ENCODE data around the gene PRKN. TPM values are rescaled to one million over a fixed set of nuclear protein-coding genes. Genes with fewer than 3 reads are reported as not detected.

The PRKN gene
- 10 to 100 TPM; 10.7 to 21.2 TPM for total RNA-seq

DNA sequence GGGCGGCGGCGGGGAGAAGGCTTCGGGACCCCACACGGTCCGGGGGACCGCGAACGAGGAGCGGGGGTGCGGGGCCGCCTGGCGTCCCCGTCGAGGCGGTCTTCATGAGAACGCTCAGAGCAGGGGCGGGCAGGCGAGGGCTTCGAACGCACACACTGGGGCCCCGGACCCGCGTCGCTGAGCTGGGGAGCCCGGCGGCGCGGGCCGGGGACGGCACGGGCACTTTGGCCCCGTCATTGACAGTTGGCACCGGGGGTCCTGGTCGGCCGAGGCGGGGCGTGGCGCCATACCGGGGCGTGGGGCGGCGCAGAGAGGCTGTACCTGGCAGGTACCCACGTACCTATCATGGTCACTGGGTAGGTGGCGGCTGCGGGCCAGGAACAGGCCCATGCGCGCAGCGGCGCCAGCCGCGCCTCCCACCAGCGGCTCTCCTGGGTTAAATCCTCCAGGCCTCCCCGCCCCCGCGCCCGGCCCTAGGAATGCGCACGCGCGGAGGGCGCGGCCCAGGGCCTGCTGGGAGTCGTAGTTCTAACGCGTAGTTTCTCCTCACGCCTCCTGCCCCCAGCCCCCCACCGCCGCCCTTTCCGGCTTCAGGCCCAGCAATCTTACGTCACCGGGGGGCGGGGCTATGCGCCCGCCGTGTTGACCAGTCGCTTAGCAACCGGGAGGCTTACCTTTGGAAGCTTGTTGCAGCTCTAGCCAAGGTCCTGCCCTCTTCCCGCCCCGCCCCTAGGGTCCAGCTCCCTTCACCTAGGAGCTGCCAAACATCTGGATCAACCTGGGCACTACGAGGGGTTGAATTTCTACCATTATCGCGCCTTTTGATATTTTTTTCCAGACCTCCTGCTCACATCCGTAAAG lies at the start of gene PRKN, which contains the start of gene PACRG:
PRKN (minus strand) TSS at position 445 of the 861 bp plus-strand sequence.
PACRG (plus strand) TSS at position 653 of the 861 bp plus-strand sequence.
- intact Hi-C loops (cut with DNase I), result loop anchor here (10.0 kb wide), 1 partner anchor 103 kb away; no protein-coding TSS in a partner anchor
- WGBS, result under 1% methylated on average over 61 of the region's 84 CpGs
- H3K9me3 ChIP-seq, result no peaks in the 10 kb centered on the region
- peak within 1 kb of the TSS; percentile 78 to 81 for H3K27ac ChIP-seq
- H3K36me3 ChIP-seq, result no peaks in the 10 kb centered on the region
- DNase-seq (ENCODE audit: low spot score), result peak; percentile 98
- H3K4me1 ChIP-seq (replicated peaks), result no peaks in the 10 kb centered on the region
- TF ChIP-seq POLR2AphosphoS5 (IDR thresholded peaks at IDR 0.05) (peak; percentile 93), POLR2A (IDR thresholded peaks at IDR 0.05) (peak; percentile 97)
- TF ChIP-seq, protein P1, sequence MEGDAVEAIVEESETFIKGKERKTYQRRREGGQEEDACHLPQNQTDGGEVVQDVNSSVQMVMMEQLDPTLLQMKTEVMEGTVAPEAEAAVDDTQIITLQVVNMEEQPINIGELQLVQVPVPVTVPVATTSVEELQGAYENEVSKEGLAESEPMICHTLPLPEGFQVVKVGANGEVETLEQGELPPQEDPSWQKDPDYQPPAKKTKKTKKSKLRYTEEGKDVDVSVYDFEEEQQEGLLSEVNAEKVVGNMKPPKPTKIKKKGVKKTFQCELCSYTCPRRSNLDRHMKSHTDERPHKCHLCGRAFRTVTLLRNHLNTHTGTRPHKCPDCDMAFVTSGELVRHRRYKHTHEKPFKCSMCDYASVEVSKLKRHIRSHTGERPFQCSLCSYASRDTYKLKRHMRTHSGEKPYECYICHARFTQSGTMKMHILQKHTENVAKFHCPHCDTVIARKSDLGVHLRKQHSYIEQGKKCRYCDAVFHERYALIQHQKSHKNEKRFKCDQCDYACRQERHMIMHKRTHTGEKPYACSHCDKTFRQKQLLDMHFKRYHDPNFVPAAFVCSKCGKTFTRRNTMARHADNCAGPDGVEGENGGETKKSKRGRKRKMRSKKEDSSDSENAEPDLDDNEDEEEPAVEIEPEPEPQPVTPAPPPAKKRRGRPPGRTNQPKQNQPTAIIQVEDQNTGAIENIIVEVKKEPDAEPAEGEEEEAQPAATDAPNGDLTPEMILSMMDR (IDR thresholded peaks at IDR 0.05), result no peak
- no peaks in the 10 kb centered on the region for H3K27me3 ChIP-seq (replicated peaks; ENCODE audit: insufficient read depth)
- H3K4me3 ChIP-seq, result peak within 1 kb of the TSS; percentile 75 to 88

DNA sequence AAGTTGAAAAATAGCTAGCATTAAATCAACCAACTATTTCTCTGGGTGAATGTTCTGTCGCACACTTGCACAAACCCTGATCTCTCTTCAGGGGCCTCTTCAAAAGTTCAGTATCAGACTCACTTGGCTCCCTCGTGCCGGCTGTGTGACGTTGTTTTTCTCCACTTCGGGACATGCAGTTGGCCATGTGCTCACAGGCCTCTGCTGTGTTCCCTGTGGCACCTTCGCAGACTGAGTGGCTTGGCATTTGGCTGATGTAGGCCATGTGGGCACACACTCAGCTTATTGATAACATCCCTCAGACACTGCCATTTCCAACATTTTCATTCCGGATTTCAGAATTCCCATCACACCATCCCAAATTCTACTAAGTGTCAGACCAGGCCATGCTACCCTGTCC lies 49.5 kb upstream of the PRKN start:
- 87% methylated on average over 7 of the region's 7 CpGs for WGBS
- Histone ChIP-seq H3K27ac (no peak overlapping the region), H3K27me3 (replicated peaks; ENCODE audit: insufficient read depth) (no peaks in the 10 kb centered on the region), H3K36me3 (no peaks in the 10 kb centered on the region), H3K9me3 (no peaks in the 10 kb centered on the region), H3K4me3 (no peak overlapping the region), H3K4me1 (replicated peaks) (no peaks in the 10 kb centered on the region)
- DNase-seq (ENCODE audit: low spot score), result no peak
- TF ChIP-seq POLR2AphosphoS5 (IDR thresholded peaks at IDR 0.05) (no peak), POLR2A (IDR thresholded peaks at IDR 0.05) (no peak)
- TF ChIP-seq, protein P1 (IDR thresholded peaks at IDR 0.05), result no peak
- intact Hi-C loops (cut with DNase I), result no loop called here

DNA sequence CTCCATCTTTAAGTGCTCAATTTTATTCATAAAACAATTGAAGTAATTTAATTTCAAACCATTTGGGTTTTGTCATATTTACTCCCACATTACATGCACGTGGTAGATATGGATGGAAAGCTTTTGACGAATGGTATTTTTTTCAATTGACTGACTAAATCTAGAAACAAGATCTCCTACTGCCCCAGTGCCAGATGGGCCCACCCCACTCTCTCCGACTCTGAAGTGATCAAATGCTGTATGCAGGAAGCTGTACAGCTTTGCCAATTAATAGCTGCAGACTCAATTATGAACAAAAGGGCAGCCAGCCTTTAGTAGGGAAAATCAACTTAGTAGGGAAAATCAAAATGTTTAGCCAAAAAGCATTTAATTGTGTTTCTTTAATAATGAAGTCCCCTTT lies 46.4 kb upstream of the PRKN start:
- Histone ChIP-seq H3K4me3 (no peak overlapping the region), H3K27me3 (replicated peaks; ENCODE audit: insufficient read depth) (no peaks in the 10 kb centered on the region), H3K36me3 (no peaks in the 10 kb centered on the region), H3K9me3 (no peaks in the 10 kb centered on the region), H3K4me1 (replicated peaks) (no peaks in the 10 kb centered on the region), H3K27ac (no peak overlapping the region)
- intact Hi-C loops (cut with DNase I), result no loop called here
- DNase-seq (ENCODE audit: low spot score), result no peak
- no peak for TF ChIP-seq POLR2AphosphoS5 (IDR thresholded peaks at IDR 0.05)
- no peak for TF ChIP-seq POLR2A (IDR thresholded peaks at IDR 0.05)
- TF ChIP-seq, protein P1 (IDR thresholded peaks at IDR 0.05), result no peak
- WGBS, result 90% methylated on average over 3 of the region's 3 CpGs

DNA sequence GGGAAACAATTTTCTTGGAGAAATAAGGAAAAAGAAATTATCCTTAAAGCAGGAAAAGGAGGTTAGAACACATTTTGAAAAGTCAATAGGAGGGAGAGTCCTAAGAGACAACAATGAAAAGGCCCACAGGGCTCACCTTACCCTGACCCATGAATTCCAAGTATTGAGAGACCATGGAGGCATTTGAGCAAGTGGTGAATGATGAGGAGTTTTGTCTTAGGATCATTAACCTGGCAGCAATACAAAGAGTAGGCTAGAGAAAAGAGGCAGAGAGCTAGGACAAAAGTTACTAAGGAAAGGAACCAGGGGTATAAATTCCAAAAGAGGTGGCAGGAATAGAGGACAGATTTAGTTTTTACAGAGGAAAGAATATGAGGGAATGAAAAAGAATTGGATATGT lies 44.9 kb upstream of the PRKN start:
- no peak for DNase-seq (ENCODE audit: low spot score)
- Histone ChIP-seq H3K4me3 (no peak overlapping the region), H3K36me3 (no peaks in the 10 kb centered on the region), H3K4me1 (replicated peaks) (no peaks in the 10 kb centered on the region), H3K27ac (no peak overlapping the region), H3K27me3 (replicated peaks; ENCODE audit: insufficient read depth) (no peaks in the 10 kb centered on the region), H3K9me3 (no peaks in the 10 kb centered on the region)
- TF ChIP-seq, protein P1 (IDR thresholded peaks at IDR 0.05), result no peak
- no peak for TF ChIP-seq POLR2A (IDR thresholded peaks at IDR 0.05)
- no peak for TF ChIP-seq POLR2AphosphoS5 (IDR thresholded peaks at IDR 0.05)
- intact Hi-C loops (cut with DNase I), result no loop called here

DNA sequence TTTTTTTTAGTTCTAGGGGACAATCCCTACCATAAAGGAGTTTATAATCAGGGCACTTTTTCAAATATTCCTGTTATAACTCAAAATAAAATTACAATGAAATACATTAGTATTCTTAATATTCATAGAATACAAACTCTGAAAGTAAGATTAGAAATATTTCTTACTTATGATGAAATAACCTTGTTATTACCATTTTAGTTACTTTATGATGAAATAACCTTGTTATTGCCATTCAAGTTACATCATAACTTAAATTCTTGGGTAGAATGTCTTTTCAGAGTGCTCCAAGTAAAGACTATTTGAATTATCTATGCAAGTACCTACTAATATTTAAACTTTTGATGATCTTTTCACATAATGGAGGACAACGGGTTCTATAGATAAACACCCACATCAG lies 43.4 kb upstream of the PRKN start:
- Histone ChIP-seq H3K27ac (no peak overlapping the region), H3K36me3 (no peaks in the 10 kb centered on the region), H3K27me3 (replicated peaks; ENCODE audit: insufficient read depth) (no peaks in the 10 kb centered on the region), H3K9me3 (no peaks in the 10 kb centered on the region), H3K4me1 (replicated peaks) (no peaks in the 10 kb centered on the region), H3K4me3 (no peak overlapping the region)
- intact Hi-C loops (cut with DNase I), result no loop called here
- no peak for TF ChIP-seq POLR2AphosphoS5 (IDR thresholded peaks at IDR 0.05)
- TF ChIP-seq, protein P1 (IDR thresholded peaks at IDR 0.05), result no peak
- no peak for TF ChIP-seq POLR2A (IDR thresholded peaks at IDR 0.05)
- WGBS, result 97% methylated on average over 1 of the region's 1 CpG
- DNase-seq (ENCODE audit: low spot score), result no peak
